Measurements from ENCODE around the gene TKFC.

The TKFC gene

DNA sequence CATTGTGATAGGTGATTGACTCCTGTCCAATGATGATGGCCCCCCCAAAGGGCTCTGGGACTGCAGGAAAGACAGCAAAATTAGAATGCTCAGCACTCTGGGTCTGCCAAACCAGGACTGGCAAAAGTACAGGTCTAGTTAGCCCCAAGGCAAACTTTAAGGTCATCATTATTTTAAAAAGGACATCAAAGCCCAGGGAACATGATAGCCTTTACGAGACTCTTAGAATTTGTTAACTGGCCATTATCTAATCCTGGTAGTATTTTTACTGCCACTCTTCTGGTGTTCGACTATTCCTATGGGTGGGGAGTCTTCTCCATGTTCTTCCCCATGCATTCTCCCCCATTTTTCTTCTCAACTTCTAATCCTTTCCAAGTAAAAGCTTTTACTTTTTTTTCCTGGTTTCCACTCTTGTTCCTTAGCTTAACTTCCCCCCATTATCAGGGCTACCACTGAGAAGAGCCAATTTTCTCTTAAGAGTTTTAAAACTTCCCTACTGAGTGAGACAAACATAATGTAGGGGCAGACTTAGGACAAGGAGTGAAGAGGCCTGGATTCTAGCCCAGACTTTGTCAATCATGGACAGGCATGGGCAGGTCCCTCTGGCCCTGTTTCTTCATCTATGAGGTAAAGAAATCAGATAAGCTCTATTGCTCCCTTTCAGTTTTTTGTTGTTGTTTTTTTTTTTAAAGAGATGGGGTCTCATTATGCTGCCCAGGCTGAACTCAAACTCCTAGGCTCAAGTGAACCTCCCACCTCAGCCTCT lies 7.2 kb upstream of the TKFC start:
- no peak for DNase-seq

GRCh38 chr11:61327669-61328071 lies 5.4 kb upstream of the TKFC start:
- DNase-seq = no peak

DNA sequence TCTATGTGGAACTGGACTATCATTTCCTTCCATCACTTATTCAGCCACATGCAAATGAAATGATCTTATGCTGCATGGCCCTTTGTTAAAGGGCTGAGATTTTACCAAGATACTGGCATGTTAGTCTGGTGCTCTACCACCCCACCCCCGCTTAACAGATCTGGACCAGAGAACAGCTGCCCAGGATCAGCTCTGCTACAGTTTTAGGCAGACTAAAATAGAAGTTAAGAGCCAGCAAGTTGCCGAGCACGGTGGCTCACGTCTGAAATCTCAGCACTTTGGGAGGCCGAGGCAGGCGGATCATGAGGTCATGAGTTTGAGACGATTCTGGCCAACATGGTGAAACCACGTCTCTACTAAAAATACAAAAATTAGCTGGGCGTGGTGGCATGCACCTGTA lies 4.7 kb upstream of the TKFC start:
- no peak for DNase-seq

- DNase-seq = no peak
Observed at GRCh38 chr11:61329871-61330270, 3.2 kb upstream of the TKFC start.

- DNase-seq = no peak
Observed at GRCh38 chr11:61331651-61332050, 1.4 kb upstream of the TKFC start.

- DNase-seq = no peak
Observed at GRCh38 chr11:61332281-61332796, 689 bp upstream of the TKFC start.

- DNase-seq = no peak
Observed at GRCh38 chr11:61333550-61334433, 764 bp downstream of the TKFC start.

DNA sequence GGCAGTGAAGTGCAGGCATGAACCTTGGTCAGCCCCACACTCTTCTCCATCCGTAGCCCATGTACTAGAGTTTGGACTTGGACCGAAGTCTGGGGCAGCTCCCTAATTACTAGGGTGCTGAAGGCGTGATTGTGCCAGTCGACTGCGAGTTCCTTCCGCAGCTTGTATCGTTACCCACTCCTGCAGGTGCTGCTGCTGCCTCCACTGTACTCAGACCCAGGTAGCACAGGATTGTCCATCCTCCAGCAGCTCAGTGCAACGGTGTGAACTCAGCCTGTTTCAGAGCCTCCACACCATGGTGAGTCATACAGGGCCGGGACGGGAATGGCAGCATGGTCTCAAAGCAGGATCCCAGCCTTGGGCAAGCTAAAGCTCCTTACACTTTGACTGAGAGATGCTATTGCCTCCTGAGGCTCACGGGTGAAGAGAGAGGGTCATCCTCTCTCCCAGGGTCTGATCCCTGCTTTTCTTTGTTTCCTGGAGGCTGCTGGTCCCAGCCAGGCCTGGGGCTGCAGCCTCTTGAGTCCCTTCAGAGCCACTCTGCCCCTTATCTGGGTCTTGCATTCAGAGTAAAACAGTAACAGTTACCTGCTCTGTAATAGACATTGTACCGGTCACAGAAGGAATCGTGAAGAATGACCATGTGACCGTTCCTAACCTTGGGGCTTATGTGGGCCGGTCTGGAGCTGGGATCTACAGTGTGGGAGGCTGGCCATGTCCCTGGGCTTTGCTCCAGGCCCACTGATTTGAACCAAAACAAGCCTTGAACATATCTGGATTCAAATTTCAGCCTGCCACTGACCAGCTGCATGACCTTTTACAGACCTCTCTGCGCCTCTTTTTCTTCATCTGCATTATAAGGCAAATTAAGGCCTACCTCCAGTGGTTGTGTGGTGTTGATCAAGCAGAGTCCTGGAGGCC lies 1.7 kb downstream of the TKFC start:
- peak; percentile 86 for DNase-seq

- no peak for DNase-seq
Observed at GRCh38 chr11:61335355-61335710, 2.3 kb downstream of the TKFC start.

DNA sequence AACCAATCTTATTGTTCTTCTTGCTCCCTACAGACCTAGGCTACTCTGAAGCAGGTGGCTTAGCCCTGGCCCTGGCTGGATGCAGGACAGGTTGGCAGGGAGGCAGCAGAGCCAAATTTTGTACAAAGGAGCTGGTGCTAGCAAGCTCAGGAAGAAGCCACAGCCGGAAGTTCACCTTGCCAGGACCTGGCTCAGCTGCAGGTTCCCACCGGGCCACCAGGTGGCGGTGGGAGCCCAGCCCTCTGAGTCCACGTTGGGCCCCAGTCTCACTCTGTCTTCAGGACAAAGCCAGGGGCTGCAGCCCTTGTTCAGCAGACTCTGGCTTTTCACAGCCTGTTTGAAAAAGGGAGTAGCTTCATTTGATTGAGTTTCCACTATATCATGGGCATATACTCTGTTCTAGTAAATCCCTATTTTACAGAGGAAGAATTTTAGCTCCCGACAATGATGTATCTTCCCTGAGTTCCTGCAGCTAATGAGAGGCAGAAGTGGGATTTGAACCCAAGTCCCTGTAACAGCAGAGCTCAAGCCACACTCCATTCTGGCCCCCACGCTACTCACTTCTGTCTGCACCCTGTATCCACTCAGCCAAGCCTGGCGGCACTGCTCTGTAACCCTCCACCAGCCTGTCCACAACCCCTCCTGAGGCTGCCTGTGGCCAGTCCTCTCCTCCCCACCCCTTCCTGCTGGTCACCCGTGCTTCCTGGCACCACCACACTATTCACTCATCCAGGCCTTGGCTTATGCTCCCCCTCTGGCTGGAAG lies 3.3 kb downstream of the TKFC start:
- peak; percentile 93 for DNase-seq

- DNase-seq = no peak
Observed at GRCh38 chr11:61337706-61338470, 4.9 kb downstream of the TKFC start.

DNA sequence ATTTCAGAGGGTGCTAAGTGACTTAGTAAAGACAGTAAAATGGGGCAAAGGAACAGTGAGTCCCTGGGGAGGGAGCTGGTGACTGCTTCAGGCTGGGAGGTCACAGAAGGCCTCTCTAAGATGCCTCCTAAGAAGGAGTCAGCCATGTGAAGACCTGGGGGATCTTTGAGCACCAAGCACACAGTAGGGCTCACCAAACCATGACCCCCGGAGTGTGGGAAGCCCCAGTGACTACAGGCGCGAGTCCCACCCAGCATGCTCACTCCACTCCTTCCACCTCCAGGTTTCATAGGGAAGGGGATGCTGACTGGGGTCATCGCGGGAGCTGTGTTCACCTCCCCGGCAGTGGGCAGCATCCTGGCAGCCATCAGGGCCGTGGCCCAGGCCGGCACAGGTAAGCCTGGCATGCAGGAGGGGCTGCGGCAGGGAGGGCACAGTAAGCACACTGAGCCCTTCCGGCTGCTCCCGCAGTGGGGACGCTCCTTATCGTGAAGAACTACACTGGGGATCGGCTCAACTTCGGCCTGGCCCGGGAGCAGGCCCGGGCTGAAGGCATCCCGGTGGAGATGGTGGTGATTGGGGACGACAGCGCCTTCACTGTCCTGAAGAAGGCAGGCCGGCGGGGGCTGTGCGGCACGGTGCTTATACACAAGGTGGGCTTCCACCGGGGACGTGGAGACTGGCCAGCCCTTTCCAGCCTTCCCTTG lies 5.9 kb downstream of the TKFC start:
- no peak for DNase-seq

DNA sequence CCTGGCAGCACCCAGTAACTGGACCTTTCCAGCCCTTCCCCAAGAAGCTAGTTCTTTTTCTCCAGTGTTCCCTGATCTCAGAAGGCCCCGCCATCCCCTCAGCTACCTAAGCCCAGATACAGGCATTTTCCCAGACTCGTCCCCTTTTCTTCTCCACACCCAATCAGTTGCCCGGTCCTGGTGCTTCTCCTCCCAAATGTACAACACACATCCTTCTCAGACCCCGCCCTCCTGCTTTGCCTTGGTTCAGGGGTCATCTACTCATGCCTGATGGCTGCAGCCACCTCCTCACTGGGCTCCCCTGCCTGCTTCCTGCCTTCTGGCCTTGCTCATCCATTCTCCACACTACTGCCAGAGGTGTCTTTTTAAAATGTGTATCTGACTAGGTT lies 6.5 kb downstream of the TKFC start:
- no peak for DNase-seq

DNA sequence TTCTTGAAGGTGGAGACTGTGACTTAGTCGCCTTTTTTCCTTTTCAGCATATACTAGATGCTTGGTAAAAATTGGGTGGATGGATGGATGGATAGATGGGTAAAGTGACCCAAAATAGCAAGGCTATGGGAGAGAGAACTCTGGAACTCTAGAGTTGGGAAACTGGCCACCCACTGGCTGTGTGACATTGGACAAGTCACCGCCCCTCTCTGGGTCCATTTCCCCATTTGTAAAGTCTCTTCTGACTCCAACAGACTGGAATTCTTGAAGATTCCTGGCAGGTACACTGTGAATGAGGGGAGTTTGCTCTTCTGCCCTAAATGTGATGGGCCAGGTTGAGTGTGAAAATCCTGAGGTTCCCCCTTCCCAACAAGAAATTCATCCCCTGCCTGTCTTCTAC lies 8.0 kb downstream of the TKFC start:
- DNase-seq = no peak

GRCh38 chr11:61341706-61342105 lies 8.7 kb downstream of the TKFC start:
- no peak for DNase-seq

DNA sequence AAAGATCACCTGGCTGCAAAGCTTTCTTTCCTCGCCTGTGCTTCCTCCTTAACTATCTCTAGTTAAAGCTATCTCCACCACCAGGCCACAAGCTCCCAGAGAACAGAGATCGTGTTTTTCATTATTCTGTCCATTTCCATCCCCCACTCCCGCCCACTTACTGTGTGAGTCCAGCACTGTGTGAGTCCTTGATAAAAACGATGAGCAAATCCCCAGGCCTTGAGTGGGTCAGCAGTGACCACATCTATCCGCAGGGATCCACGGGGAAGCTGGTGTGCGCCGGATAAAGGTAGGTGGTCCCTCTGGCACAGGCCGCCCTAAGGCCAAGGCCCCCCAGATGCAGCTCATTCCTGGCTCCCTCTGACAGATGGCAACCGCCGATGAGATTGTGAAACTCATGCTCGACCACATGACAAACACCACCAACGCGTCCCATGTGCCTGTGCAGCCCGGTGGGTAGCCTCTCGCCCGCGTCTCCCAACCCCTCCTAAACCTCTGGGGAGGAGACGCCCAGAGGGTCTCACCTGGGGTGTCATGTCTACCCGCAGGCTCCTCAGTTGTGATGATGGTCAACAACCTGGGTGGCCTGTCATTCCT lies 9.3 kb downstream of the TKFC start:
- DNase-seq = no peak

- DNase-seq = no peak
Observed at GRCh38 chr11:61343792-61344745, 11.0 kb downstream of the TKFC start.

DNA sequence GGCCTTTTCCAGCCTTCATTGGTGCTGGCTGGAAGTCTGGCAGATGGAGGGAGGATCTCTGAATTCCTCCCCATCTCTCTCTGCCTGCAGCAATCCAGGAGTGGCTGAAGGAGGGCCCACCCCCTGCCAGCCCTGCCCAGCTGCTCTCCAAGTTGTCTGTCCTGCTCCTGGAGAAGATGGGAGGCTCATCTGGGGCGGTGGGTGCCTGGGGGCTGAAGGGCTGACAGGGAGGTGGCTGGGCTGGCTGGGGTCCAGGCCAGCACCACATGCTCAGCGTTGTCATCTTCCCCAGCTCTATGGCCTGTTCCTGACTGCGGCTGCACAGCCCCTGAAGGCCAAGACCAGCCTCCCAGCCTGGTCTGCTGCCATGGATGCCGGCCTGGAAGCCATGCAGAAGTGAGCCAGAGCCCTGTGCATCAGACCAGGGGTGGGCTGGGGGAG lies 12.2 kb downstream of the TKFC start:
- DNase-seq = peak; percentile 71

Data from islet precursor cell (in vitro differentiated cells).